ENCODE results near the gene PPID. TPM values are rescaled to one million over a fixed set of nuclear protein-coding genes. Genes with fewer than 3 reads are reported as not detected.

The PPID gene
- total and polyA plus RNA-seq, 9 of the 15 experiments (the other 6 are each of a cell fraction or from before 2014, with no cell fraction given): 46.5 to 160 (median 98.6) TPM

- TF ChIP-seq MCM7 (IDR thresholded peaks at IDR 0.05) (no peak), ZNF165 (CRISPR knock-in tag; IDR thresholded peaks at IDR 0.05; ENCODE audit: borderline replicate concordance) (no peak), ZNF830 (CRISPR knock-in tag; IDR thresholded peaks at IDR 0.05) (0 out of 2 replicates have a peak, but pooled peaks have one; percentile 39)
Observed at GRCh38 chr4:158670975-158671664, 52.1 kb downstream of the PPID start (continued).

- POLR2A ChIA-PET: interaction anchor here (1.3 kb wide), 1 partner anchor 14 kb away, joined by 3 read pairs; no protein-coding TSS in a partner anchor
- peaks cover 12% of the 10 kb centered on the region; the same call in 2 of the 3 replicates for H3K36me3 ChIP-seq (ENCODE audit: control insufficient read depth, insufficient read depth, low read length)
- H3K4me3 ChIP-seq: no peak overlapping the region
- no TSS peak for BruUV-seq (replicated peaks)
- no peak overlapping the region for H3K4me2 ChIP-seq (ENCODE audit: insufficient read depth, low read length)
- H2AFZ ChIP-seq (ENCODE audit: low read depth, low read length): no peak overlapping the region
- H3K27ac ChIP-seq (ENCODE audit: extremely low read depth, low read depth, low read length): no peak overlapping the region
- CTCF ChIA-PET (ENCODE audit: low intra/inter-chr PET ratio): no interaction called here
- intact Hi-C loops (cut with micrococcal nuclease): no loop called here
- DNase-seq (ENCODE audit: extremely low read depth in 1 of 4, low spot score in 3 of 4) (no peak), FAIRE-seq (no peak), ATAC-seq (no peak)
- peaks cover 15 to 16% of the 10 kb centered on the region in 2 experiments; a peak in 4 of 5 replicates for H3K4me1 ChIP-seq (replicated peaks in 1 of 2; ENCODE audit: control insufficient read depth in 2 of 2, insufficient read depth in 2 of 2, low read length in 2 of 2)
- H3K27me3 ChIP-seq (ENCODE audit: control insufficient read depth in 2 of 2, insufficient read depth in 2 of 2, low read length in 2 of 2): no peaks in the 10 kb centered on the region
- 78% methylated on average over 7 of the region's 7 CpGs for WGBS (ENCODE audit: insufficient coverage, low coverage, missing lambda C conversion rate)
- no peaks in the 10 kb centered on the region for H4K20me1 ChIP-seq (replicated peaks; ENCODE audit: control insufficient read depth, insufficient read depth, low read length)
- no peaks in the 10 kb centered on the region for H3K9me1 ChIP-seq (ENCODE audit: control insufficient read depth, insufficient read depth, low read length)
- no peaks in the 10 kb centered on the region; the same call in 1 of the 2 replicates for H3K9me3 ChIP-seq (replicated peaks; ENCODE audit: control insufficient read depth, insufficient read depth, low read depth, low read length)
- no peak overlapping the region for H3K9ac ChIP-seq (ENCODE audit: insufficient read depth in 1 of 2, low read depth in 2 of 2, low read length in 2 of 2)
- in situ Hi-C loops (cut with MboI): no loop called here
- H3K79me2 ChIP-seq (ENCODE audit: control insufficient read depth, insufficient read depth, low read length): peaks cover 38% of the 10 kb centered on the region
- TF ChIP-seq MAFK (IDR thresholded peaks at IDR 0.05; ENCODE audit: low read length) (no peak), ZNF449 (CRISPR knock-in tag; IDR thresholded peaks at IDR 0.05) (no peak), PML (IDR thresholded peaks at IDR 0.05; ENCODE audit: low read length) (no peak), NR2F6 (CRISPR knock-in tag; IDR thresholded peaks at IDR 0.05) (no peak), ZBTB11 (CRISPR knock-in tag; IDR thresholded peaks at IDR 0.05) (no peak), ZNF717 (CRISPR knock-in tag; IDR thresholded peaks at IDR 0.05) (no peak), GMEB1 (CRISPR knock-in tag; IDR thresholded peaks at IDR 0.05) (no peak), HNRNPLL (IDR thresholded peaks at IDR 0.05; ENCODE audit: low read depth, low read length, poor library complexity, severe bottlenecking) (no peak), ESRRB (CRISPR knock-in tag; IDR thresholded peaks at IDR 0.05; ENCODE audit: borderline replicate concordance) (no peak), ZNF655 (CRISPR knock-in tag; IDR thresholded peaks at IDR 0.05) (no peak)
Observed at GRCh38 chr4:158669310-158669709, 53.9 kb downstream of the PPID start.
